NCI-H128 (cell line): ENCODE measurements around the gene STK4.

Source experiments
- DNase-seq: peaks from one replicate; lab custom pipeline; 2025; ENCODE audit not compliant: unreplicated experiment; lab: John Stamatoyannopoulos, UW

Gene STK4

DNA sequence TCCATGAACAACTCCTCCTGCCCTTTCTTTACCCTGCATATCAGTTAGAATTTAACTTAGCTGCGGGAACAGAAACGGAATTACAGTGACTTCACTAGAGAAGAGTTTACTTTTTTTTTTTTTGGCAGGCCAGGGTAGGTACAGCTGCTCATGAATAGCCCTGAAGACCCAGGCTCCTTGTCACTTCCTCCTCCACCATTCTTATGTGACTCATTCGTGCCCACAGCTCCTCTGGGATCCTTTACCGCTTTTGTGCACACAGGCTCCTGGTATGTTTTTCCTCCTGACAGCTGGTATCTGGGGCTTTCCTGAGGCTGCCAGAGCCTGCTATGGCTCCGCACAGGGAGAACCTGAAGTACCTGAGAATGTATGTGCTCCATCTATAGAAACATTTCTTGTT lies 138.5 kb downstream of the STK4 start:
- no peak for DNase-seq

DNA sequence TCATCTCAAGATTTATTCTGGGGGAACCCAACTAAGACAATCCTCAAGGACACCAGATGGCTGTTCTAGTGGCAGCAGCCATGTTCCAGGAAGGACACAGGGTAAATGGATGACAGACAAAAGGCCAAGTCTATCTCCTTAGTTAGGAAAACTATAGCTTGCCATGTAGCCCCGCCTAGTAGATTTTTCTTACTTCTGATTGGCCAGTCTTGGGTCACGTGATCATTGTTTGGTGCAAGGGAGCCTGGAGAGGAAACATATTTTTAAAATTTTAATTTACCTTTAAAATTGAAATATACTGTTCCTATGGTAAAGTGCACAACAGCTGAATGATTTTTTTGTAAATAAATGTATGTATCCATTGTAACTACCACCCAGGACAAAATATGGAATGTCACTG lies 139.0 kb downstream of the STK4 start:
- DNase-seq, result no peak

DNA sequence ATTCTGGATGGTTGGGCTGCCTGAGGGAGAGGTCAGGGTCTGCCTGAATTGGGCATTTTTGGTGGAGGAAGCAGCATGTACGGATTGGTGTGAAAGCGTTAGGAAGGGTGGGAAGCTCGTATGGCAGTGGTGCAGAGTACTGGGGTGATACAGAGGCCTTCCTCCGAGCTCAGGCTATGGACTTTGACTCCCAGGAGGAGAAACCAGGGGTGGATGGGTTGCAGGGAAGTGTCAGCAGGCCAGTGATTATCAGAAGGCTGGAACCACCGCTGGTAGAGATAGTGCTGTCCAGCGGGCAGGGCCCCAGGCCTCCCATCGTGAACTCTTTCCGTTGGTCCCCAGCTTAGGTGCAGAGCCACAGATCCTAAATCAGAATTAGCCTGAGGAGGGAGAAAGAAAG lies 143.3 kb downstream of the STK4 start:
- DNase-seq, result no peak

DNA sequence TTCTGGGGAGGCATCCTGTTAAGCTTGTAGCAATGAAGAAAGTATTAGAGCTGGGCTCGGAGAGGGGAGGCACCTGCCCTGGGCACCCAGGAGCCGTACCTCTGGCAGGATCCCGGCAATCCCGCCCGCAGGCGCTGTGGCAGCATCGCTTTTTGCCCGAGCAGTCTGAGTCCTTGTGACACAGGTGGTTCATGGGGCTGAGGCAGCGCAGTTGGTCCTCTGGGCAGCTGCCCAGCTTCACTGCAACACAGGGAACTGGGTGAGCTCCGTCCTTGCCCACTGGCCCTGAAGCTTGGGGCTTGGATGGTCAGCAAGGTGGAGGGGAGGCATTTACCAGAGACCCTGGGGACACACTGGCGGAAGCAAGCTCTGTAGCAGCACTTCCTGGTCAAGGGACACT lies 144.0 kb downstream of the STK4 start:
- DNase-seq, result no peak

DNA sequence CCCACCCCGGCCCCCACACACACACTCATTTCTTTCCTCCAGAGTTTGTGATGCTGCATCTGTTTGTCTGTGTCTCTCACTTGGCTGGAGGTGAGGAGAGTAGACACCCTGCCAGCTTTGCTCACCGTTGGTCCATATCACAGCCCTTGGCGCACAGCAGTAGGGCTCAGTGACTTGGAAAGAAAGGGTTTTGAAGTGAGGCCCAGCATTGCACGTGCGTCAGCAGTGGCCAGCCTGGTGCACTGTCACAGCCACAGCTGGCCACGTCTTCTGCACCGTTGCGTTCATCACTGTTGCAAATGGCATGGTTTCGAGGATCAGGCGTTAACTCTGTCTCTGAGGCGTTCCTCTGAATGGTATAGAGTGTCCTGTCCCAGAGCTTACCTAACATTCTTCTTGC lies 145.0 kb downstream of the STK4 start:
- no peak for DNase-seq

DNA sequence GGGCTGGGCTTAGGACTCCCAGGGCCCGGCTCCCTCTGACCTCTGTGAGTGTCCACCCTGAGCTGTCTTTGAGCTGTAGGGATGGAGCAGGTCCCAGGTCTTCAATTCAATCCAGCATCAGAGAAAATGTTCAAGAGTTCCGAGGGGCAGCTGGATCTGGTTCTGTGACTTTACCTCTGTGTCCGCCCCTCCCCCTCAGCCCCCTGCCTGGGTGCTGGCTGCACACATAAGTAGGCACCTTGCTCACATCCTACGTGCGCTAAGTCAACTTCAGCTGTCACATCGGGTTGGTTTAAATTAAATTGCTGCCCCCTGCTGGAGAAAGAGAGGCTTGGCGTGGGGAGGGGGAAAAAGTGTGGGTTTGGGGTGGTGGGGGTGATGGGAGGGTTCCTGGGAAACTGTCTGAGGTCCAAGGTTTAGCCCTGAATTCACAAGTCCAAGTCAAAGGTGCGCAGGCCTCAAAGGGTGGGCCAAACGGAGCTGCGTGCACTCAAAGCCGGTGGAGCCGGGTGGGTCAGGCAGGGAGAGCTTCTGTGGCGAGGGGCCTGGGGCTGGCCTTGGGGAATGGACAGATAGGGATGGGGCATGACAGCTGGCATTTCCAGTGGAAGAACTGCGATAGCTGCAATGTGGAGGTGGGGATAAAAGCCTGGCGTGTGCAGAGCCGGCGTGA lies 145.6 kb downstream of the STK4 start:
- DNase-seq, result no peak

DNA sequence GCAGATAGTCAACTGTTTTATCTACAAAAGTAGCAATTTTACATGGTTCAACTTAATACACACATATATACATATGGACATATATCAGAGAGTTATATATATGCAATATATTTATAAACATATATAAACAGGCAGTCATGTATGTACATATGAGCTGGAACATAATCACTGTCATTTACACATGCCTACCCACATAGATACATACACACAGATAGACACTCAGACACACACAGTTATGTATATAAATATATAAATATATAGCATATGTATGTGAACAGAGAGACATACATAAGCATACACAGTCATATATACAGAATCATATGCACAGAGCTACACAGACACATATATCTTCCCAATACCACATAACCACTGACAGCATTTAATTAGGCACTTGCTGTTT lies 146.4 kb downstream of the STK4 start:
- DNase-seq, result no peak

DNA sequence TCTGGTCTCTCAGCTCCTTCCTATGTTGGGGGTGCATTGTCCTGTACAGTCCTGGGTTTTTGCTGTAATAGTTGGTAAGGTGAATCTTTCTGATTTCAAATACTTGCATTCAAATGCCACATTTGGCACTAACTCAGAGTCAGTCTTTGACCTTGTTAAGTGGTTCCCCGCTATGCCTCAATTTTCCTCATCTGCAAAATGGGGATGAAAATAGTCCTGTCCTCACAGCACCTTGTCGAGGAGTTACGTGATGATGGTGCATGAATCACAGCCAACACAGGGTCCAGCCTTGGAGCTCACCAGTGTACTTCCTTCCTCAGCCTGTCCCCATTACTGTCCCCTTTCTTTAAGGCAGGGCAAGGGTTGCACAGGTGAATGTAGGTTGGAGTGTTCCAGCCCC lies 147.6 kb downstream of the STK4 start:
- DNase-seq, result no peak

DNA sequence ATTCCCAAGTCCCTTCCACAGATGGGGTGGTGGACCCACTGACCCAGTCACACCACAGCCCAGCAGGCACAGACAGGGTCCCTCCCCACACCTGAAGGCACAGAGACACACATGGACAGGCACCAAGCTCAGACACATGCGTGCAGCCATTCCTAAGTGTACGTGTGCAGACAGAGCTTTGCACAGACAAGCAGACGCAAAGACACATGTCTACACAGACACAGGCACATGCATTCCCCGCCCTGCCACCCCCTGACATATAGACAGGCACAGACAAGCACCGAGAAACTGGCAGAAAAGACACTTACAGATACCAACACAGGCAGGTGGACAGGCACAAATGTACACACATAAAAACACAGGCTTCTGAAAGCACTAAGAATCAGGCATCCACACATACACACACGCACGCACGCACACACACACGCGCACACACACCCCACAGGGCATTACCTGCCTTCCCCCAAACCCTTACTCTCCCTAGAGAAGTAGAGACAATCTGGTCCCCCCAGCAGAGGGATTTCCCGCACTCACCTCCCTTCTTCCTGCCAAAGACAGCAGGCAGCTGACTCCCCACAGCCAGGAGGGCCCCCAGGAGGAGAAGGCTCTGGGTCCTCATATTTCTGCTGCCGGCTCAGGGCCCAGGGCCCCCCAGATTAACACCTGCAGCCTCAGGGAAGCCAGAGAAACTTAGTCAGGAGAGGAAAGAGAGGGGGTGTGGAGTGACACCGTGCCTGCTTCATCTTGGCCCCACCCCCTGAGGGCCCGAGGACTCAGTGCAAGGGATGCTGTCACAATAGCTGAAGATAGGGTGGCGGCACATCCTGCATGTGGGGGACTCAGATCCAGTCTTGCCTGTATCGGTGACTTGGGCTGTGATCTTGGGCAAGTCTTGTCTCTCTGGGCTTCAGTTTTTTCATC lies 148.4 kb downstream of the STK4 start, which contains the start of gene WFDC5:
Gene WFDC5 (minus strand): TSS at position 710 of the 921 bp plus-strand sequence. CDS start 91 bp downstream, at position 619.
- DNase-seq, result no peak

DNA sequence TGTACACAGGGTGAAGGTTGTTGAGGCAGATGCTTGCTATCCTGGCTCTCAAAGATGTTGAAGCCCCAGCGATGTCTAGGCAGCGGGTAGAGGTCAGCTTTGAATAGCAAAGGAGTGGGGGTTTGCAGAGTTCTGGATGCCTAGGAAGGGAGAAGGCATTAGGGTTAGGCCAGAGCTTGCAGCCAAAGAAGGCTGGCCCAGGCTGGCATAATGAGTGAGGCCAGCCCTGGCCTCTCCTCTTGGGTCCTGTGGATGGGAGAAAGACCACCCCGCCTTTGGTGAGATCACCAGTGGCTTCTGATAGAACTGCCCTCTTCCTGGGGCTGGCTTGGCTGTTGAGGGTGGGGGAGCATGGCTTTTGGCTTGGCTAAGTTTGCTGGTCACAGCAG lies 149.1 kb downstream of the STK4 start:
- DNase-seq, result no peak

DNA sequence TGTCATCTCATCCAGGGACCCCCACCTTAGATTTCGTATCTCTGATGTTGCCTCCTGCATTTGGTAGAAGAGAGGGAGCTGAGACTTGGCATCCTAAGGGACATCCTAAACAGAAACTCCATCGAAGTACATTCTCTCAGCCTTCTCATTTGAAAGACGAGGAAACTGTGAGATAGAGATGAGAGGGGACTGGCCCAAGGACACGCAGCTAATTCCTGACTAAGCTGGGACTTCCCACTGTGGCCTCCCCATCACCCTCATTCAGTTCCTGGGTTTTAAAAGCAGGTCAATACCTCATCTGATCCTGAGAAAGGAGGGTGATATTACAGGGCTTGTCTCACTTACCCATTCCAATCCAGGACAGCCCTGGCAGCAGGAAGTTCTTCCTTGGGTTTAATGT lies 149.5 kb downstream of the STK4 start:
- DNase-seq, result no peak

DNA sequence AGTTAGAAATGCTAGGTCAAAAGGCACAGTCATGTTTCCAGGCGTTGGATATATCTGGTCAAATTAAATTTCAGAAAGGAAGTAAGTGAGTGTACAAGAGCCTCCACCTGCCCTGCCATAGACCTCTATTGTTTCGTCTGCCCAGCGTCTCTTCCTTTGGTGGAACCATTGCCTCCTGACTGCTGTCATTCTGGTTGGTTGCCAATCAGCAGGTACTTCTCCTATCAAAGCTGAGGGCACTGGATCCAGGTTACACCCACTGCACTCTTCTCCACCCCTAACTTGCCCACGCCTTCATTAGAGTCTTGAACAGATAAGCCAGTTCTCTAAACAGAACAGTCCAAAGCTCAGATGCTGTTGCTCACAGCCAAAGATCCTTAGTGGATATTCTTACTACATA lies 151.3 kb downstream of the STK4 start:
- no peak for DNase-seq

DNA sequence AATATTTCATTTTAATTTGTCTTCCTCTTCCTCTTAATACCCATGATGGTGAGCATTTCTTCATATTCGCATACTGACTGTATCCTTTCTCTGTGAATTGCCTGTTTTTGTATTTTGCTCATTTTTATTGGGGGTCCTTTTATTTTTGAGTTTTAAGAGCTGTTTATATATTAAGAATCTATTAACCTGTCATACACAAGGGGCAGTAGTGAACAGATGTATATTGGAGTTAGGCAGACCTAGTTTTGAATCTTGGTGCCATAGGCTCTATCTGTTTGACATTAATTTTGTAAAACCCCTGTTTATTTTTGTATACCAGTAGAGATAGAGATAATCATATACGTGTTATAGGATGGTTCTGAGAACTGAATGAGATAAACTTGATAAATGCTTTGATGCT lies 151.7 kb downstream of the STK4 start:
- DNase-seq, result no peak

DNA sequence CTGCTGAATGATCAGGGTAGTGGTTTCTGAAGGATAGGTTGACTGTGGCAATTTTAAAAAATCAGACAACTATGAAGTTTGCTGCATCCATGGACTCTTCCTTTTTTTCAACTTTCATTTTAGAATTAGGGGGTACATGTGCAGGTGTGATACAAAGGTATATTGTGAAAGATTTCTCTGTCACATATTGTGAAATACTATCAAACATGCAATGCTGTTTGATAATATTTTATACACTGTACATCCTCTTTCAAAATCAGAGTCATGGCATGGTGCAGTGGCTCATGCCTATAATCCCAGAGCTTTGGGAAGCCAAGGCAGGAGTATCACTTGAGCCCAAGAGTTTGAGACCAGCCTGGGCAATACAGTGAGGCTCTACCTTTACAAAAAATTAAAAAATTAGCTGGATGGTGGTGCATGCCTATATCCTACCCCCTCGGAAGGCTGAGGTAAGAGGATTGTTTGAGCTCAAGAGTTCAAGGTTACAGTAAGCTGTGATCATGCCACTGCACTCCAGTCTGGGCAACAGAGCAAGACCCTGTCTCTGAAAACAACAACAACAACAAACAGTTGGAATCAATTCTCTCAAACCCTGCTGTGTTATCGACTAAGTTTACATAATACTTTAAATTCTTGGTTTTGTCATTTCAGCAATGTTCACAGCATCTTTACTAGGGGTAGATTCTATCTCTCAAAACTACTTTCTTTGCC lies 153.4 kb downstream of the STK4 start:
- no peak for DNase-seq

DNA sequence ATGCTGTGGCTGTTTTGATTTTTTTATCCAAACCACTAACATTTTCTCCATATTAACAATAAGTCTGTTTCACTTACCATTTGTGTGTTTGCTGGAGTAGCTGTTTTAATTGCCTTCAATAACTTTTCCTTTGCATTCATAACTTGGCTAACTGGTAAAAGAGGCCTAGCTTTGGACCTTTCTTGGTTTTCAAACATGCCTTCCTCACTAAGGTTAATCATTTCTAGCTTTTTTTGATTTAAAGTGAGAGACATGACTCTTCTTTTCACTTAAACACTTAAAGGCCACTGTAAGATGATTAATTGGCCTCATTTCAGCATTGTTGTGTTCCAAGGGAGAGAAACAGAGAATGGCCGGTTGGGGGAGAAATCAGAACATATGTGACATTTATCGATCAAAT lies 155.1 kb downstream of the STK4 start:
- DNase-seq, result no peak

DNA sequence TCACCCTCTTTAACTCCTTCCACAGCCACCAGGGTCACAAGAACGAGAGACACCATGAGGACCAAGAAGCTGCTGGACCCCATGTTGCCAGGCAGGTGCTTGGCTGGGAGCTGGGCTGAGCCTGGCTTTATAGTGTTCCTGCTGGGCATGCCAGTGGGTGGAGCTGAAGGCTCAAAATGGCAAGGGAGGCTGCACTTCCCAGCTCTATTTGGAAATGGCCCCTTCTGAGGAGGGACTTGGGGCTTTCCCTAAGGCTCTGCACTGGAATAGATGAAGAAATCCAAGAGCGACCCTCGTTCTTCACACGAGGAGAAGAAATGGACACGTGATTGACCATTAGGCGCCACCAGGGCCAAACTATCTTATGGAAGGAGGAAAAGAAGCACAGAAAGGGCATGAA lies 158.1 kb downstream of the STK4 start, which contains the start of gene WFDC12:
Gene WFDC12 (minus strand): TSS at position 101 of the 400 bp plus-strand sequence. CDS start 18 bp downstream, at position 83.
- DNase-seq, result no peak

DNA sequence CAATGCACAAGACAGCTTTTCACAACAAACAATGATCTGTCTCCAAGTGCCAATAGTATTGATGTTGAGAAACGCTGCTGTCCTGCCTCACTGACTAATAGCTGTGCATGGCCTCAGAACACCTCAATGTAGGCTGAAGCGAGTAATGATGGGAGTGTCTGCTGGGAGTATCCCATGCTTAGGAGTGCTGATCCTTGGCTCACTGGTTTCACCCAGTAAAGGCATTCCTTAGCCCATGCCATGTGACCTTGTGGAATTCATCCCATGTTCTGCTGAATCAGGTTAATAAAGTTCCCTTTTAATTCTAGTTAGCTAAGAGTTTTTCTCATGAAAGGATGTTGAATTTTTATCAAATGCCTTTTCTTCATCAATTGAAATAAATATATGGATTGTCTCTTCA lies 161.8 kb downstream of the STK4 start:
- DNase-seq, result no peak
